Muscle of arm (tissue), 12 donors: Measurements from ENCODE around the gene BRCA1. TPM values are rescaled to one million over a fixed set of nuclear protein-coding genes. Genes with fewer than 3 reads are reported as not detected.
A peak's percentile ranks its signal among the peaks of the same experiment; 100 is the strongest.
"Not testable (repeated sequence)": the region's sequence is repeated elsewhere in the genome, so short reads cannot be mapped to it uniquely, and the experiment has no call there.

ENCODE experiments used
- DNase-seq: peaks from one replicate; pipeline ENCODE4 v3.0.0-alpha.2; 2013
- polyA plus RNA-seq, 12 donors: library from polyadenylated mRNA; unstranded; fragments of 120-200 nt; gene quantifications; one replicate each; pipeline ENCODE4 v1.2.1, GENCODE V29; 2013; ENCODE audit not compliant: insufficient read length in 12 of 12

The BRCA1 gene
- polyA plus RNA-seq, 12 donors = 6.5 to 23.9 (median 11.6) TPM; not detected in 1

- no peak for DNase-seq
Observed at GRCh38 chr17:43010667-43011308, 114.4 kb downstream of the BRCA1 start.

- peak; percentile 84 for DNase-seq
Observed at GRCh38 chr17:43006639-43007551, 118.3 kb downstream of the BRCA1 start, which contains the start of gene IFI35. IFI35 (plus strand) TSS chr17:43006784; CDS start chr17:43006948, 164 bp downstream.

DNA sequence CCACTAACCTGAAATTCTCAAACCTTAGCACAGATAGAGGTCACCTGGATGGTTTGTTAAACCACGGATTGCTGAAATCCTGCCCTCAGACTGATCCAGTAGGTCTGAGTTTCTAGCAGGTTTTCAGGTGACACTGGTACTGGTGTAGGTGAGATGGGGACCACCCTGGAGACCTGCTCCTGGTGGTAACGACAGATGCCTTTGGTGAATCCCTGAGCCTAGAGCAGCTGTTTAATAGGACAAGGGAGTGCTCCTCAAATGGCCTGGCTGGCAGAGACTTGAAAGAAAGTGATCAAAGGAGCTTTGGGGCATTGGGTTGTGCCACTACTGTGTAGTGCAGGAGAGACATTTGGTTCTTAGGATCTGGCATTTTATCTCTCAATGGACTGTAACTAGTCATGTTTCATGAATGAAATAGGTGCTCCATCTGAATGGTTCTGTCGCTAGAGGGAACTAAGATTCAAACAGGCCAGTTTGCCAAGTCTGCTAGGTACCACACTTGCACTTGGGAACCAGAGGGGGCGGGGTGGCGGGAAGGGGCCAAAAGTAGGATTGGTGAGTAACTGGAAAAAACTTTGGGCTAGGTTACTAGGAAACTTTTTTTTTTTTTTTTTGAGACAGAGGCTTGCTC, 121.5 kb downstream of the BRCA1 start:
- no peak for DNase-seq

DNA sequence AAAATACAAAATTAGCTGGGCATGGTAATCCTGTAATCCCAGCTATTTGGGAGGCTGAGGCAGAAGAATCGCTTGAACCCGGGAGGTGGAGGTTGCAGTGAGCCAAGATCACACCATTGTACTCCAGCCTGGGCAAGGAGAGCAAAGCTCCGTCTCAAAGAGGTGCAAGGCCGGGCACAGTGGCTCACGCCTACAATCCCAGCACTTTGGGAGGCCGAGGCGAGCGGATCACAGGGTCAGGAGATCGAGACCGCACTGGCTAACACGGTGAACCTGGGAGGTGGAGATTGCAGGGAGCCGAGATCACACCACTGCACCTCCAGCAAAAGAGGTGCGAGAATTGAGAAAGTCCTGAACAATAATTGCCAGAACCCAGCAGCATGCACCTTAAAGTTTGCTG, 124.3 kb downstream of the BRCA1 start:
- not testable (repeated sequence) for DNase-seq

GRCh38 chr17:42999003-42999525, 126.1 kb downstream of the BRCA1 start:
- DNase-seq = no peak

DNA sequence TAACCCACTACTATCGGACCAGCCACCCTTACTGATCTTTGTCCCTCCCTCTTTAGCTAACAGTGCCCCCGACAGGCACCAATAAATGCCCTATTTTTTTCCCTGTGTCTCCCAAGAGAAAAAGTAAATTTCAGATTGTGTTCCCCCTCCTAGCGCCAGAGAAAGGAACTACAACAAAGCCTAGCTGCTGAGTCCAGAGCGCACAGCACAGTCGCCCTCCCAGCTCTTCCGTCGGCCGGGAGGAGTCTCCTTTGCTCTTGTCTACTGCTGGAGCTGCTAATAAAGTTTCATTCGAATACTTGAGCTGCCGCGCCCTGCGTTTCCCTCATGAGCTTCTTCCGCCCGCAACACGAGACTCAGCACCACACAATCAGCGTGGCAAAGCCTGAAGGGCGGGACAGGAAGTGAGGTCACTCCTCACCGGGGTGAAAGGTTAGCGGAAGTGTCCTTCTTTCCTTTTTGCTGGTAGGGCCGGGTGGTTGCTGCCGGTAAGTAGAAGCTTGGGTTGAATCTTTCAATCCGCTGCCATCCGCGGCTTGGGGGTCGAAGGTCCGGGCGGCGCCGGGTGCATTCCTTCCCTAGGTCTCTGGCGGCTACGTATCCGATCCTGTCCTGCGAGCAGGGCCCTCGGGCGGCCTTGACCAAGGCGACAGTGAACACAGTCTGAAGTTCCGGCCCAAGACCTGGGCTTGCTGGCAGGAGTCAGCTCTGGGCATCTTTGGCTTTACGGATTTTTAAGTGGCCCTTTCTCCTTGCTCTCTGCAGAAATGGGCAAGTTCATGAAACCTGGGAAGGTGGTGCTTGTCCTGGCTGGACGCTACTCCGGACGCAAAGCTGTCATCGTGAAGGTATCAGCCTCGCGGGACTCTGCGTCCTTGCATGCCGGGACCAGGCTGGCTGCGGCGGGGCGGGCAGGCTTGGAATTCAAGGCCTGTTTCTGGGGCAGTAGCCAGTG, 126.9 kb downstream of the BRCA1 start, which contains the start of gene RPL27:
RPL27 (plus strand) TSS at position 436 of the 955 bp plus-strand sequence; CDS start at position 768, 332 bp downstream.
- DNase-seq = peak; percentile 100

- no peak for DNase-seq
Observed at GRCh38 chr17:42997390-42997983, 127.7 kb downstream of the BRCA1 start.

Other genes with a start within 250 kb of the BRCA1 start
- gene G6PC1, start 224.6 kb downstream of the BRCA1 start, polyA plus RNA-seq = under 1 TPM in 3 of 12 donors, not detected in 9; 0.04 to 0.28 (median 0.16) TPM
- 10 to 100 TPM in 11 of 12 donors, not detected in 1; 42.1 to 75.5 (median 48.0) TPM for gene AARSD1, start 160.9 kb downstream of the BRCA1 start, polyA plus RNA-seq
- 10 to 100 TPM in 11 of 12 donors, not detected in 1; 17.2 to 89.5 (median 67.5) TPM for gene PTGES3L, start 145.3 kb downstream of the BRCA1 start, polyA plus RNA-seq
- gene RUNDC1, start 144.8 kb downstream of the BRCA1 start, polyA plus RNA-seq = 100 to 1,000 TPM in 1 of 12 donors, 10 to 100 TPM in 1, 1 to 10 TPM in 10; 7.0 to 111 (median 7.5) TPM
- 1,000 to 10,000 TPM in 11 of 12 donors, not detected in 1; 1,439 to 2,418 (median 2,314) TPM for gene RPL27, start 126.9 kb downstream of the BRCA1 start, polyA plus RNA-seq
- gene IFI35, start 118.6 kb downstream of the BRCA1 start, polyA plus RNA-seq = 10 to 100 TPM in 1 of 12 donors, 1 to 10 TPM in 10, not detected in 1; 3.0 to 15.5 (median 4.6) TPM
- gene VAT1, start 103.0 kb downstream of the BRCA1 start, polyA plus RNA-seq = 100 to 1,000 TPM in 1 of 12 donors, 10 to 100 TPM in 10, not detected in 1; 54.1 to 123 (median 65.8) TPM
- 1 to 10 TPM in 3 of 12 donors, under 1 TPM in 7, not detected in 2; 0.29 to 1.5 (median 0.78) TPM for gene RND2, start 100.1 kb downstream of the BRCA1 start, polyA plus RNA-seq
- 10 to 100 TPM in 11 of 12 donors, not detected in 1; 55.6 to 88.0 (median 68.2) TPM for gene NBR1, start 45.9 kb upstream of the BRCA1 start, polyA plus RNA-seq
- gene TMEM106A, start 86.5 kb upstream of the BRCA1 start, polyA plus RNA-seq = 10 to 100 TPM in 5 of 12 donors, 1 to 10 TPM in 6, not detected in 1; 5.9 to 17.5 (median 8.5) TPM
- gene CCDC200, start 103.3 kb upstream of the BRCA1 start, polyA plus RNA-seq = 10 to 100 TPM in 4 of 12 donors, 1 to 10 TPM in 6, not detected in 2; 3.3 to 18.3 (median 7.2) TPM
- 1 to 10 TPM in 4 of 12 donors, not detected in 8; 1.3 to 2.6 (median 1.8) TPM for gene RNU2-1, start 108.6 kb upstream of the BRCA1 start, polyA plus RNA-seq